Mammary epithelial cell (primary cell): ENCODE data around the gene MSS51.

Source experiments
- CTCF ChIP-seq, 2 donors: IDR thresholded peaks in 1 of 2; conservative IDR thresholded peaks in 1 of 2; 2 replicates each; pipeline ENCODE4 v1.5.1; 2011 to 2012; ENCODE audit warnings: inconsistent platforms in 2 of 2, low read length in 2 of 2, mild to moderate bottlenecking in 2 of 2, control low read depth in 1 of 2, low read depth in 1 of 2; ENCODE audit not compliant: insufficient read depth in 1 of 2; ENCODE audit errors: extremely low read depth in 1 of 2
- EZH2 ChIP-seq: IDR thresholded peaks from 2 replicates; pipeline ENCODE4 v1.6.1; 2012; ENCODE audit warnings: low read length, inconsistent platforms, borderline replicate concordance

DNA sequence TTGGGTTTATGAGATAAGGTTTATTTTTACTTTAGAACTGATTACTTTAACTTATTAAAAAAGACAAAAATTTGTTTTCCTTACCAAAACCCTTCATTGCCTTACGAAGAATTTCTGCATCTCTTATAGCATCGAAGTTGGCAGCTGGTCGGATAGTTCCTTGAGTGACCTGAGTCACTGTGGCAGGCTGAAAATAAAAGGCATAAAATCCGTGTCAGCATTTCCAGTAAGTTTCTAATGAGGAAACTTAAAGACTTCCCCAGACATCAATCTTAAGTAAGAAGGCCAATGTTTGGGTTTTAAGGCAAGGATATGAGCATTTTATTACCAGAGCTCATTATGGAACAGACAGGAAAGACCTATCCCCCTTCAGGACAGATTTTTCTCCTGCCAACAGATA is 45.1 kb downstream of the MSS51 start:
- TF ChIP-seq CTCF (conservative IDR thresholded peaks at IDR 0.05 in 1 of 2, IDR thresholded peaks at IDR 0.05 in 1 of 2; ENCODE audit: extremely low read depth in 1 of 2, insufficient read depth in 1 of 2, low read depth in 1 of 2, low read length in 2 of 2) (no peak), EZH2 (no peak)
